SU-DHL-6 (cell line): ENCODE measurements around the gene ACOX1.

Experiments used
- H2AFZ ChIP-seq: fragments of 200-600 bp; sonication (generic); 2 replicates; pipeline ENCODE4 v1.6.1; 2014; ENCODE audit warnings: low read depth, mild to moderate bottlenecking, moderate library complexity, mixed read lengths, antibody characterized with exemption, low read length; ENCODE audit not compliant: severe bottlenecking
- H3F3A ChIP-seq: fragments of 200-600 bp; shearing (Covaris generic); 2 replicates; pipeline ENCODE4 v1.6.0; 2016; ENCODE audit warnings: antibody characterized with exemption, mild to moderate bottlenecking; ENCODE audit not compliant: insufficient read depth
- H3K27ac ChIP-seq: fragments of 200-600 bp; sonication (generic); 2 replicates; pipeline ENCODE4 v1.5.1; 2016; ENCODE audit warnings: low read depth, mild to moderate bottlenecking, low read length, moderate library complexity, mixed read lengths
- H3K27me3 ChIP-seq: fragments of 200-600 bp; sonication (generic), shearing (Covaris generic); 2 replicates; pipeline ENCODE4 v1.6.0; 2014; ENCODE audit warnings: mild to moderate bottlenecking, low read length
- H3K36me3 ChIP-seq: fragments of 200-600 bp; sonication (generic); 2 replicates; pipeline ENCODE4 v1.6.1; 2014; ENCODE audit warnings: mild to moderate bottlenecking, low read length, mixed read lengths
- H3K4me2 ChIP-seq: fragments of 300-600, 200-600 bp; shearing (Covaris generic), sonication (generic); 2 replicates; pipeline ENCODE4 v1.6.0; 2014; ENCODE audit warnings: low read length, low read depth, mild to moderate bottlenecking; ENCODE audit not compliant: poor library complexity, severe bottlenecking
- H3K4me3 ChIP-seq: fragments of 200-600 bp; sonication (generic); 2 replicates; pipeline ENCODE4 v1.5.1; 2014; ENCODE audit warnings: antibody characterized with exemption, low read length, mild to moderate bottlenecking, mixed read lengths; ENCODE audit not compliant: insufficient read depth, poor library complexity, severe bottlenecking
- H3K79me2 ChIP-seq: fragments of 200-600 bp; sonication (generic); 2 replicates; pipeline ENCODE4 v1.6.1; 2014; ENCODE audit warnings: mild to moderate bottlenecking, low read length, moderate library complexity; ENCODE audit not compliant: insufficient read depth
- H3K9ac ChIP-seq: fragments of 200-600 bp; sonication (generic); 2 replicates; pipeline ENCODE4 v1.7.0; 2014; ENCODE audit warnings: mild to moderate bottlenecking, low read length
- H3K9me2 ChIP-seq: fragments of 200-600 bp; sonication (generic); replicated peaks from 2 replicates; pipeline ENCODE4 v1.6.1; 2014; ENCODE audit warnings: low read length; ENCODE audit not compliant: insufficient read depth
- H3K9me3 ChIP-seq: fragments of 200-600 bp; sonication (generic); 2 replicates; pipeline ENCODE4 v1.6.1; 2014; ENCODE audit warnings: low read length, mixed read lengths; ENCODE audit not compliant: insufficient read depth
- H4K20me1 ChIP-seq: fragments of 200-600 bp; sonication (generic); 2 replicates; pipeline ENCODE4 v1.6.1; 2014; ENCODE audit warnings: low read depth, mild to moderate bottlenecking, antibody characterized with exemption, low read length, moderate library complexity, mixed read lengths
- CTCF ChIP-seq: fragments of 200-600 bp; sonication (generic); IDR thresholded peaks from one replicate; pipeline ENCODE4 v1.5.1; 2017; ENCODE audit warnings: antibody characterized with exemption, mild to moderate bottlenecking, low read length, moderate library complexity; ENCODE audit not compliant: insufficient read depth, poor library complexity, severe bottlenecking
- EZH2phosphoT487 ChIP-seq: fragments of 200-600 bp; sonication (generic), shearing (Covaris generic); conservative IDR thresholded peaks from 2 replicates; pipeline ENCODE4 v1.6.1; 2018; ENCODE audit warnings: mild to moderate bottlenecking, antibody characterized with exemption, low read length, moderate library complexity, mixed read lengths

ACOX1 gene

GRCh38 chr17:75925912-75926311, 53.1 kb downstream of the ACOX1 start:
- Histone ChIP-seq H3K9me3 (no peaks in the 10 kb centered on the region), H3K27ac (no peak overlapping the region), H2AFZ (no peak overlapping the region), H3K36me3 (no peaks in the 10 kb centered on the region), H3K27me3 (no peaks in the 10 kb centered on the region), H3F3A (no peaks in the 10 kb centered on the region), H3K4me2 (no peak overlapping the region), H3K79me2 (no peaks in the 10 kb centered on the region), H3K4me3 (no peak overlapping the region), H3K9ac (no peak overlapping the region), H3K9me2 (no peaks in the 10 kb centered on the region), H4K20me1 (no peaks in the 10 kb centered on the region)
- TF ChIP-seq EZH2phosphoT487 (no peak), CTCF (no peak)

DNA sequence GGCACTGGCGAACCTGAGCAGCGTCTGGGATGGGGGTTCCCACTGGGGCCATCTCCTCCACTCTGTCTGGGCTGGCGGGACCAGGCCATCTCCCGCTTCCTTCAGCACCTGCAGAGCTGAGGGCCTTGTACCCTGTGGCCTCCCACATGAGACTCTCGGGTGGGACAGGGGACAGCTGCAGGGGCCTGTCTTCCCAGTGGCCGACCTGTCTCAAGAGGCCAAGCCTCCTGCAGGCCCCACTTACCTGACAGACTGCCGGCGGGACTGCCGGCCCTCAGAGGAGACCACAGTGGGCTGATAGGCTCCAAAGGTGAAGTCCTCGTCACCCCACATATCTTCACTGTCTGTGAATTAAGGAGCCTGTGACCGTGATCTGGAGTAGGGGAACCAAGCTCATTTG, 53.9 kb downstream of the ACOX1 start:
- Histone ChIP-seq H3K4me3 (no peak overlapping the region), H3K27me3 (no peaks in the 10 kb centered on the region), H3K79me2 (no peaks in the 10 kb centered on the region), H3K9me2 (no peaks in the 10 kb centered on the region), H3K36me3 (no peaks in the 10 kb centered on the region), H2AFZ (no peak overlapping the region), H3K9ac (no peak overlapping the region), H3K27ac (no peak overlapping the region), H3K4me2 (no peak overlapping the region), H3K9me3 (no peaks in the 10 kb centered on the region), H3F3A (no peaks in the 10 kb centered on the region), H4K20me1 (no peaks in the 10 kb centered on the region)
- TF ChIP-seq CTCF (no peak), EZH2phosphoT487 (no peak)

DNA sequence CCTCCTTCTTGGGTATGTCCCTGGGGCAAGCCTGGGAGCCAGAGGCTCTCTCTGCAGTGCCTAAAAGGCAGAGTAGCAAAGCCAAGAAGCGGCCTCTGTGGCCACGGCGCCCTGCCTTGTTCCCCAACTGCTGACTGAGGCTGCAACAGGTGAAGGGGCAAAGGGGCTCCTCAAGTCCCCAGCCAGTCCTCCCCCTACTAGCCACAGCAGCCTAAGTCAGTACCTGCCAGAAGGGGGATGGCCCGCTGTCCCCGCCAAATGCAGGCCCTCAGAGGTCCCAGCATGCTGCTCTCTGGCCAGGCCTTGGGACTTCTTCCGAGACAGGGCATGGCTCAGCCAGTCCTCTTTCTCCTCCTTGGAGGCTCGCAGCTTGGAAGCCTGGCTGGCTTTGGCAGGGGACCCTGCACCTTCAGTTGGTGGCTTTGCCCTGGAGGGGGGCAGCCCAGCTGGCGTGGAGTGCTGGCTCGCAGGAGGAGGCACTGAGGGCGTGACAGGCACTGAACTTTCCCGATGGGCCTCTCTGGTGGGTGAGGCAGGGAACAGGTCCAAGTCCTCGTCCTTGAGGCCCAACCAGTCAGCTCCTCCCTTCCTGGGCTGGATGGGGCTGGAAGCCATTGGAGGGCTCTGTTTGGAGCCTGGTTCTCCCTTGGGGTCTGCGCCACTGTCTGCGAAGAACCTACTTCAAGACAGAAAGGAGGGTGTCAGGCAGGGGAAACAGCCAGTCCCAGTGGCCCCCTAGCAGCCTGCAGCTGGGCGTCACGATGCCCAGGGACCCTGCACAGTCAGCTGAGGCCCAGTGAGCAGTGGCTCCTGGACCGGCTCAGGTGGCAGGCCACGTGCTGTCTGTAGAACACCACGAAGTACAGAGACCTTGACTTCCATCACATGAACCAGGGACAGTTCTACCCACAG, 55.7 kb downstream of the ACOX1 start:
- Histone ChIP-seq H3K9ac (no peak overlapping the region), H3K27me3 (no peaks in the 10 kb centered on the region), H3K4me3 (no peak overlapping the region), H3K9me3 (no peaks in the 10 kb centered on the region), H3K27ac (no peak overlapping the region), H3F3A (no peaks in the 10 kb centered on the region), H2AFZ (no peak overlapping the region), H4K20me1 (no peaks in the 10 kb centered on the region), H3K4me2 (no peak overlapping the region), H3K9me2 (no peaks in the 10 kb centered on the region), H3K79me2 (no peaks in the 10 kb centered on the region), H3K36me3 (no peaks in the 10 kb centered on the region)
- TF ChIP-seq EZH2phosphoT487 (no peak), CTCF (no peak)
